ENCODE data around the gene MPP3. TPM values are rescaled to one million over a fixed set of nuclear protein-coding genes. Genes with fewer than 3 reads are reported as not detected.

The MPP3 gene
- total and polyA plus RNA-seq, 2 of the 4 experiments (the other 2 are of a cell fraction) = 5.7 to 11.9 TPM

GRCh38 chr17:43854498-43854897 lies 21.6 kb upstream of the MPP3 start:
- Histone ChIP-seq H2BK5ac (ENCODE audit: low read depth, low read length, poor library complexity, severe bottlenecking) (no peak overlapping the region), H2AFZ (replicated peaks; ENCODE audit: low read length, poor library complexity) (no peak overlapping the region), H3K14ac (replicated peaks; ENCODE audit: low read depth, low read length) (no peak overlapping the region), H3K23ac (ENCODE audit: low read depth, low read length) (no peak overlapping the region), H3K4me2 (ENCODE audit: low read depth, low read length) (no peak overlapping the region), H3K9ac (ENCODE audit: low read depth, low read length) (no peak overlapping the region), H3K27ac (ENCODE audit: insufficient read depth, low read length) (no peak overlapping the region), H2AK9ac (replicated peaks; ENCODE audit: low read depth, low read length, poor library complexity) (no peak overlapping the region), H3K79me1 (ENCODE audit: low read depth in 1 of 2, low read length in 2 of 2) (no peaks in the 10 kb centered on the region), H3K9me3 (ENCODE audit: control insufficient read depth, insufficient read depth, low read length) (no peaks in the 10 kb centered on the region), H2BK20ac (ENCODE audit: low read depth, low read length) (no peak overlapping the region), H3K56ac (ENCODE audit: extremely low read depth, insufficient read depth, low read length) (no peak overlapping the region), H3K9me1 (ENCODE audit: insufficient read depth, low read length) (no peaks in the 10 kb centered on the region), H4K20me1 (ENCODE audit: insufficient read depth, low read length) (no peaks in the 10 kb centered on the region), H2BK15ac (ENCODE audit: low read depth, low read length) (no peak overlapping the region), H4K8ac (ENCODE audit: low read depth in 2 of 2, low read length in 2 of 2) (no peak overlapping the region), H3K4me3 (ENCODE audit: insufficient read depth, low read depth, low read length) (no peak overlapping the region), H4K91ac (ENCODE audit: insufficient read depth, low read depth, low read length) (no peak overlapping the region), H4K5ac (ENCODE audit: low read depth, low read length) (no peak overlapping the region), H3K27me3 (ENCODE audit: control insufficient read depth, insufficient read depth, low read length) (peaks cover 83% of the 10 kb centered on the region), H3K36me3 (ENCODE audit: control insufficient read depth, insufficient read depth, low read length) (no peaks in the 10 kb centered on the region), H2AK5ac (ENCODE audit: low read depth, low read length) (no peak overlapping the region), H2BK120ac (ENCODE audit: low read depth, low read length) (no peak overlapping the region), H3K4ac (ENCODE audit: low read depth, low read length) (no peak overlapping the region), H3K18ac (ENCODE audit: low read depth, low read length) (no peak overlapping the region), H3K4me1 (ENCODE audit: control insufficient read depth, insufficient read depth, low read length) (no peaks in the 10 kb centered on the region)
- dilution Hi-C loops (cut with HindIII; ENCODE audit: low sequenced_read_pairs, unreplicated experiment) = no loop called here
- DNase-seq (no peak), ATAC-seq (ENCODE audit: low read depth) (no peak)
- ChIA-PET POLR2A (ENCODE audit: unreplicated experiment) (no interaction called here), CTCF (interaction anchor here (4.2 kb wide), 1 partner anchor 8 kb away, joined by 21 read pairs; no protein-coding TSS in a partner anchor)
- in situ Hi-C loops (cut with MboI; ENCODE audit: low sequenced_read_pairs) = no loop called here
- 83% methylated on average over 2 of the region's 8 CpGs; no CpG with 5 or more reads in 1 of the 2 experiments for WGBS, 2 experiments (ENCODE audit: extremely low coverage in 2 of 2, insufficient read length in 1 of 2)
- TF ChIP-seq SMC3 (IDR thresholded peaks at IDR 0.05; ENCODE audit: low read depth, low read length) (no peak), MXI1 (IDR thresholded peaks at IDR 0.05; ENCODE audit: borderline replicate concordance, low read depth, low read length) (no peak), NFE2L2 (IDR thresholded peaks at IDR 0.05; ENCODE audit: low read depth, low read length) (no peak), BHLHE40 (IDR thresholded peaks at IDR 0.05; ENCODE audit: low read depth, low read length) (no peak), USF2 (IDR thresholded peaks at IDR 0.05; ENCODE audit: low read depth, low read length) (no peak), RAD21 (IDR thresholded peaks at IDR 0.05; ENCODE audit: low read length) (no peak), RCOR1 (IDR thresholded peaks at IDR 0.05; ENCODE audit: insufficient replicate concordance, low read length) (no peak), RFX5 (IDR thresholded peaks at IDR 0.05; ENCODE audit: low read depth, low read length) (no peak)
- intact Hi-C loops (cut with micrococcal nuclease) = no loop called here
- BruUV-seq (replicated peaks) = no TSS peak
